AG09319 (cell line): Measurements from ENCODE around the gene JADE3.
"Not testable (repeated sequence)": the region's sequence is repeated elsewhere in the genome, so short reads cannot be mapped to it uniquely, and the experiment has no call there.

Source experiments
- DNase-seq: peaks from one replicate; pipeline ENCODE4 v3.0.0-alpha.2; 2010; ENCODE audit warnings: low read depth; ENCODE audit errors: extremely low read depth
- TF ChIP-seq, protein P1 (sequence below): IDR thresholded peaks from 2 replicates; pipeline ENCODE4 v1.5.1; 2011; ENCODE audit warnings: low read depth, mild to moderate bottlenecking, inconsistent platforms, low read length, moderate library complexity

The JADE3 gene

GRCh38 chrX:46957297-46957696 is 45.1 kb downstream of the JADE3 start:
- TF ChIP-seq, protein P1, sequence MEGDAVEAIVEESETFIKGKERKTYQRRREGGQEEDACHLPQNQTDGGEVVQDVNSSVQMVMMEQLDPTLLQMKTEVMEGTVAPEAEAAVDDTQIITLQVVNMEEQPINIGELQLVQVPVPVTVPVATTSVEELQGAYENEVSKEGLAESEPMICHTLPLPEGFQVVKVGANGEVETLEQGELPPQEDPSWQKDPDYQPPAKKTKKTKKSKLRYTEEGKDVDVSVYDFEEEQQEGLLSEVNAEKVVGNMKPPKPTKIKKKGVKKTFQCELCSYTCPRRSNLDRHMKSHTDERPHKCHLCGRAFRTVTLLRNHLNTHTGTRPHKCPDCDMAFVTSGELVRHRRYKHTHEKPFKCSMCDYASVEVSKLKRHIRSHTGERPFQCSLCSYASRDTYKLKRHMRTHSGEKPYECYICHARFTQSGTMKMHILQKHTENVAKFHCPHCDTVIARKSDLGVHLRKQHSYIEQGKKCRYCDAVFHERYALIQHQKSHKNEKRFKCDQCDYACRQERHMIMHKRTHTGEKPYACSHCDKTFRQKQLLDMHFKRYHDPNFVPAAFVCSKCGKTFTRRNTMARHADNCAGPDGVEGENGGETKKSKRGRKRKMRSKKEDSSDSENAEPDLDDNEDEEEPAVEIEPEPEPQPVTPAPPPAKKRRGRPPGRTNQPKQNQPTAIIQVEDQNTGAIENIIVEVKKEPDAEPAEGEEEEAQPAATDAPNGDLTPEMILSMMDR, result no peak
- no peak for DNase-seq

DNA sequence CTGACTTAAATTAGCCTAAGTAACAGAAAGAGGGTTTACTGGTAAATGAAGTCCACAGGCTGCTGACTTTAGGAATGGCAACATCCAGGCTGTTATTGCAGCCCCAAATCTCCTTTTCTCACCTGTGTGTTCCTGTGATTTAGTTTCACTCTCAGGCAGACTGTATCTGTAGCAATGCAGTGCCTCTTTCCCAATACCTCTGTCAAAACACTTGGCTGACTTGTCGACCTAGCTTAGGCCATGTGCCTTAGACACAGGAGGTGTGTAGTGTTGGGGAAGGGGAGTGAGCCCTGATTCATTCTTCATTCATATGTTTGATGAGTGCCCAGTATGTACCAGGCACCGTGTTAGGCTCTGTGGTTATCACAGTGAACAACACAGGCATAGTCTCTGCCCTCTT is 46.9 kb downstream of the JADE3 start:
- DNase-seq, result no peak
- TF ChIP-seq, protein P1, result no peak

DNA sequence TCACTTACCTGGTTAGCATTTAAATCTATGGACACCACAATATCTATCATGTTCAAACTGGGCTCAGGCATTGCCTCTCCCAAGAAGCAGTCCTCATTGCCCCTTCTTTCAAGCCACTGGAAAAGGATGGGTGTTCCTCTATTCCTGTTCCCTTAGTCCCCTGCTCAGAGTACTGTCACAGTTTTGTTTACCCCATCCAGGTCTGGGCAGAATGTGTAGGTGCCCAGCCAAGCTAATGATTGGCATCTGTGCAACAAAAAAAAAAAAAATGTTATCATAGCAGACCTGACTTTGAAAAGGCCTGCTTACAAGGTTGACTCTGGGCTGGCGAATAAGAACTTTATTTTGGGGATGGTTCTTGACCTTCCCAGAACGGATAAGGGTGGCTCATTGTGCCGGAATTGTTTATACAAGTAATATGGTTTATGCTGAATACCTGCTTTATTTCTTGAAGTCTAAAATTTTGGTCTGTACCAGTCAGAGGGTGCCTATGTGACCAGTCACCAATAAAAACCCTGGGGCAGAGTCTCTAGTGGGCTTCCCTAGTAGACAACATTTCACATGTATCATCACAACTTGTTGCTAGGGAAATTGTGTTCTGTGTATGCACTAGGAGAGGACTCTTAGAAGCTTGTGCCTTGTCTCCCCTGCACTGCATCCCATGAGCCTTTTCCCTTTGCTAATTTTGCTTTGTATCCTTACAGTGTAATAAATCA is 47.9 kb downstream of the JADE3 start:
- no peak for DNase-seq
- TF ChIP-seq, protein P1, result no peak

- TF ChIP-seq, protein P1, result no peak
- DNase-seq, result no peak
Measured at GRCh38 chrX:46961097-46961496, 48.9 kb downstream of the JADE3 start.

GRCh38 chrX:46961574-46962283 is 49.5 kb downstream of the JADE3 start:
- DNase-seq, result no peak
- TF ChIP-seq, protein P1, result no peak

- no peak for DNase-seq
- TF ChIP-seq, protein P1, result no peak
Measured at GRCh38 chrX:46965125-46965758, 53.0 kb downstream of the JADE3 start.

DNA sequence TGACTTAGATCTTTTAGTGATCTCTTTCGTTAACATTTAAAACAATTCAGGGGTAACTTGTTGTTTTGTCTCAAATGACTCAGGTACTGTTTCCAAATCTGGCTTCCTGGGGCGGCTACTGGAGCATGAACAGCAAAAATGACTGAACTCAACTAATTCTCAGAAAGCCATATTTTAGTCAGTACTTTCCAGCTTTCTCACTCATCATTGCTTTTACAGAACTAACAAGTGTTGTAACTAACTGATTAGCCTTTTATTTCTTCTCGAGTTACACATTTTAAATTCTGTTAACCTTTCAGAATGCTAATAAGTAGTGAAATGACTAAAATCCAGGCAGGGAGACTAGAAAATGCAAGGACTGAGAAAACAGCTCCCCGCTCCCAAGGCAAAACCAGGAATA is 55.3 kb downstream of the JADE3 start:
- TF ChIP-seq, protein P1, result no peak
- DNase-seq, result no peak

- DNase-seq, result not testable (repeated sequence)
Measured at GRCh38 chrX:46977046-46977445, 64.8 kb downstream of the JADE3 start.
